Activated naive CD4-positive, alpha-beta T cell (primary cell): Measurements from ENCODE around the gene MRPL50.

Experiments
- DNase-seq, 4 experiments: peaks; one replicate each; lab custom pipeline; 2025; lab: John Stamatoyannopoulos, UW

The MRPL50 gene

DNA sequence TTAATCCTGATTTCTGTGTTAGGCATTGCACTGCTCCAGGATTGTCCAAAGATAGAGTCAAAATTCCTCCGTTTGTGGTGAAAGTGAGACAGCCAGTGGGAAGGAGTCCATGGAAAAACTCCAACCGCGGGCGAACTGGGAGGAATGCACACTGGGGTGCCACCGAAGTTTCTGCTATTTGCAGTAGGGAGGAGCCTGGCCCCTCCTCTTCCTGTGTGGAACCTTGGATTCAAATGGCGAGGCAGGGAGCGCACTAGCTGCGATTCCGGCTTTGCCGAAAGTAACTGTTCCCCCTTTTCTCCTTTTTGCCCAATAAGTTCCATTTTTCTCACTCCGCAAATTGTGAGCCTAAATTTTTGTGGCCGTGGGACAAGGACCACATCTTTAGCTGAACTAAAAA is 22.9 kb downstream of the MRPL50 start:
- no peak for DNase-seq

DNA sequence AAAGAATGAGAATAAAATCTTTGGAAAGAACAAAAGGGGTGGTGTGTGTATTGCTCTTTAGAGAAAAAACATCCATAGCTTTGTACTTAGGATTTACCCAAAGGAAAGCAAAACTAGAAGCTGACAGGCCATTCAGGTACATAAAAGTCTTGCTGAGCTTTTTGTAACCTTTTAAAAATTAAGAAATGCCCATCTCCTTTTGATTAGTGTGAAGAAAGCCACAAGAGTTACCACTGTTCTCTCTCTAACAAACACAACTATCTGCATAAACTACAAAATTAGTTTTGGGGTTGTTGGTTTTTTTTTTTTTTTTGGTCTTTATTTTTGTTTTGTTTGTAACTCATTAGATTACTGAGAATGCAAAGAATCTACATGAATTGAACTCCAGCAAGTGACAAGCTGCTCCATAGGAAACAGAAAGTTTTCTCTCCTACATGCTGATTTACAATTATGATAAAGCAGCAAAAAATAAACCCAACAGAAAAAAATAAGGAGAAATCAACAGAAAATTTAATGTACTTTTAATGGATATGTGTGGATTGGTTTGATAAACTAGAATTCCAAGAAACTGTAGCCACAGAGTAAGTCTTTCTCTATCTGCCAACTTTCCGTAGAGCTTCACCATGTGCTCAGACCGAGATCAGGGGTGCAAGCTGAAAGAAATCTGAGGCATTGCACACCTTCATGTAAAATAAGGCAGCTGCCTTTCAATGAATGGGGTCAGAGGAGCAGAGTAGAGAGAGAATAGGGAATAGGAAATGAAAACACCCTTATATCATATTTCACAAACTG is 25.9 kb downstream of the MRPL50 start:
- no peak for DNase-seq

DNA sequence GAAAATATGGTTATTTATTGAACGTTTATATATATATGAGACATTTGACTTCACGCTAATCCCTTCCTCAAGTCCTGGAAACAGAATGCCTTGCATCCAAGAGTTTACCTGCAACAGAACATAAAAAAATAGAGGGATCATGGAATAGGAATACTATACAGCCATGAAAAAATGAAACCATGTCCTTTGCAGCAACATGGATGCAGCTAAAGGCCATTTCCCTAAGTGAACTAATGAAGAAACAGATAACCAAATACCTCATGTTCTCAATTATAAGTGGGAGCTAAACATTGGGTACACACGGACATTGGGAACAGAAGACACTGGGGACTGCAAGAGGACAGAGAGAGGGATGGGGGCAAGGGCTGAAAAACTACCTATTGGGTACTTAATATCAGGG is 26.6 kb downstream of the MRPL50 start:
- DNase-seq = no peak

DNA sequence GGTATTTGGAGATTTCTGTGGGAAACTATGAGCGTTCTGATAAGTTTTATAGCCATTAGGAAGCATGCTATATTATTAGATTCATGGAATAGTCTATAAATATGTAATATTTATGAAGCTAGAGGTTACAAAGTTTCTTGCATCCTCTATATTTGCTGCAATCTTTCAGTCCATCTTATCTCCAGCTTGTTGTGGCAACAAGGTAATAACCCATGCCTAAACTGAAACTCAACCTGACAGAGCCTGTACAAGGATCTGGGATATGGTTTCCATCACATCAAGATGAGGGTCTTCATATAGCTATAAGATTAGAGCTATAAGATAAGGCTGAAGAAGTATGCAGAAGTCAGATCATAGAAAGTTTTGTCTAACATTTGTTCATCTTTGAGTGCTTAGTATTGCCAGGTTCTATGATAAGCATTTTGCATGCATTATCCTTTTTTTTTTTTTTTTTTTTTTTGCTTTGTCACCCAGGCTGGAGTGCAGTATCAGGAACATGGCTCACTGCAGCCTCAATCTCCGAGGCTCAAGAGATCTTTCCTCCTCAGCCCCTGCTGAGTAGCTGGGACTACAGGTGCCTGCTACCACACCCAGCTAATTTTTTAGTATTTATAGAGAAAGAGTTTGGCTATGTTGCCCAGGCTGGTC is 28.4 kb downstream of the MRPL50 start:
- DNase-seq = no peak

DNA sequence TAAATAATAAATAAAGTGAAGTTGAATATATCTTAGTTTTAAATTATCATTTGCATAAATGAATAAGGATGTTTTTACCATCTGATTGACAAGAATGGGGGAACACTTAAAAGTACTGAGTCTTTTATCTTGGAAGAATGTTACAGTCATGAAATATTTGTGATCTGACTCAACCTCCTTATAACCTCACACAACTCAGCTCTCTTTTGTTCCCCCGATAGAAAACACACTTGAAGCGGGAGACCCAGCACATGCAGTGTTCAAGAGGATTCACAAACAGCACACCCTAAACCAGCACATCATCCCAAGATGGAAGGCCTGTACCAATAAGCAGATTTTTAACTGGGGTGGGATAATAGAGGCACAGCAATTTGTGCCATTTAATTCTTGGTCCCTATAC is 29.1 kb downstream of the MRPL50 start:
- DNase-seq = no peak

DNA sequence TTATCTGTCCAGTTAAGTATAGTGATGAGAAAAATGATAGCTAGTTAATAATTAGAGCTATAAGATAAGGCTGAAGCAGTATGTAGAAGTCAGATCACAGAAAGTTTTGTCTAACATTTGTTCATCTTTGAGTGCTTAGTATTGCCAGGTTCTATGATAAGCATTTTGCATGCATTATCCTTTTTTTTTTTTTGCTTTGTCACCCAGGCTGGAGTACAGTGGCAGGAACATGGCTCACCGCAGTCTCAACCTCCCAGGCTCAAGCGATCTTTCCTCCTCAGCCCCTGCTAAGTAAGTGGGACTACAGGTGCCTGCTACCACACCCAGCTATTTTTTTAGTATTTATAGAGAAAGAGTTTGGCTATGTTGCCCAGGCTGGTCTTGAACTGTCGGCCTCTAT is 31.1 kb downstream of the MRPL50 start:
- DNase-seq = no peak

DNA sequence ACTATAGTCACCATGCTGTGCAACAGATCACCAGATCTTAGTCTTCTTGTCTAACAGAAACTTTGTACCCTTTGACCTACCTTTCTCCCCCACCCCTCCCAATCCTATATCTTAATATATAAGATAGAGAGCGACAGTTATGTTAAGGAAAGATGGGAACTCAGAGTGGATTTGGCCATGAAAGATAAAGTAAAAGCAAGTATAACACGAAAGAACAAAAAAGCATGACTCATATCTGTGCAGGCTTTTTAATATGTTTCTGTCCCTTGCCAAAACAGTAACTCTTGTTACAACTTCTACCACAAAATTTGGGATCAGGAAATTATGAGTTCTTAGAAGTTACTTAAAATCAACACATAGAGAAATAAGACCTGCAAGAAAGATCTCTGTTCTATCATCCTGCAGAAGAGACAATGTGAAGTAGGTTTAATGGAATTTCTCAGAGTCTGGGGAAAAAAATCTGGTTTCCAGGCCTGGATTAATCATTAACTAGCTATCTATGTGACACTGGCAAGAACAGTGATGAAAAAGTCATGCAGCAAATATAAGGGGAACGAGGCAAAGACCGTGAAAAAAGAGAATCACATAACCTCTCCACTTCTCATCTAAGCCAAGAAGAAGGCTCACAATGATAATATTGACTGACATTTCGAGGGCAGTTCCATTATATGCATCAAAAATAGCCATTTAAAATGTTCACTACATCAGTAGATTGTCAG is 32.2 kb downstream of the MRPL50 start:
- DNase-seq = no peak

DNA sequence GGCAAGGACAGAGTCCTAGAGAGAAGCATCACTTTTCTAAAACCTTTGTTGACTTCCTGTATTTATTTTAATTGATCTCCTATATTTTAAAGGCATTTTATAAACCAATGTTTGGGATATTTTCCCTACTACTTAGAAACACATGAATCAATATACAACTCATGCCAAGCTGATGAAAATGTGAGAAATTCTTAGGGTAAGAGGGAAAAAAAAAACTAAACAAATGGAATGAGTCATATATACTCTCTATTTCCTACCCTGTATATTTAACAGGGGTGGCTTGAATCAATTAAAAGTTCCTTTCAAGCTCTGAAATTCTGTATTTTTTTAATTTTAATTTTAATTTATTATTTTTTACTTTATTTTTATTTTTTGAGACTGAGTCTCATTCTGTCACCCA is 33.2 kb downstream of the MRPL50 start:
- DNase-seq = no peak

DNA sequence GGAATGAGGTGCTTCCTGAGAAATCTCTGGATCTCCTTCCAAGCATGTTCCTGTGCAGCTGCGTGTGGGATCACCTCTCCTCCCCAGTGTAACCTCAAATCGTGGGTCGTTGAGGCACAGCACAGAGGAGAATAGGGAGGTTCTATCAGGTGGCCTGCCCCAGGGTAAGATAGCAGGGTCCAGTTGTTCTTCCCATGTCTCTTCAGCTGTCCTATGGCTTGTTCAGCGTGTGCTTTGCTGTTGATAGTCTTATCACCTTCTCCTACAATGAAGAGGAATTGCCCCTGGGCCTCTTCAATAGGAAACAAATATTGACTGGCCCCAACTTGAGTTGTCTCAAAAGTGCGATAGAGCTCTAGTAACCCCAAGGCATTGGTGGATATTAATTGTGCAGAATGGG is 36.0 kb downstream of the MRPL50 start:
- DNase-seq = no peak

DNA sequence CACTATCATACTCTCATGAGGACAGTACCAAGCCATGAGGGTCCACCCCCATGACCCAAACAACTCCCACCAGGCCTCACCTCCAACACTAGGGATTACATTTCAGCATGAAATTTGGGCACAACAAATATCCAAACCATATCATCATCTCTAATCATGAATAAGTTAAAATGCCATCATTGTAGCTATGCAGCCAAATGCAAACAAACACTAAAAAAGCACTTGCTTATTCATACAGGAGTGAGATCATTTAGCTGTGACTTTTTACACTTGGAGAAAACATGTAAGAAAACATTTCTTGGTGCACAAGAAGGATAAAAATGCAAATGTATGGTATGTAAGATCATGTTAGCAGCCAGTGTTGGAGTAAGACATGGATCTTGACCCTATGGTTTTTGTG is 37.8 kb downstream of the MRPL50 start:
- DNase-seq = no peak

DNA sequence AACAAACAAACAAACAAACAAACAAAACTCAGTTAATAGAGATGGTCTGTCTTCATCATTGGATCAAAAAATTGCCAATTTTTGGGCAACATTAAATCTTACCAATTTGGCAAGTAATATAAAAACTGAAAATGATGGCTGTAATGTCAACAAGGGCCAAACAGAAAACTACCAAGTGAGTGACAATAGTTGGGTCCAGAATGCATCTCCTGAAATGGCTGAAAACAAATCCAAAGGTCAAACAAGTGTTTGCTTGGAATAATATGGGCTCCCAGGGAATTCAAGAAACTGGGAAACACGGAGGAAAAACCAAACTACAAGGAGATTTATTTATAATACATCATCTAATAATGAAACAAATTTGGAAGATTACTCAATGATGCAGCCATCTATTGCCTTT is 38.7 kb downstream of the MRPL50 start:
- DNase-seq = no peak

DNA sequence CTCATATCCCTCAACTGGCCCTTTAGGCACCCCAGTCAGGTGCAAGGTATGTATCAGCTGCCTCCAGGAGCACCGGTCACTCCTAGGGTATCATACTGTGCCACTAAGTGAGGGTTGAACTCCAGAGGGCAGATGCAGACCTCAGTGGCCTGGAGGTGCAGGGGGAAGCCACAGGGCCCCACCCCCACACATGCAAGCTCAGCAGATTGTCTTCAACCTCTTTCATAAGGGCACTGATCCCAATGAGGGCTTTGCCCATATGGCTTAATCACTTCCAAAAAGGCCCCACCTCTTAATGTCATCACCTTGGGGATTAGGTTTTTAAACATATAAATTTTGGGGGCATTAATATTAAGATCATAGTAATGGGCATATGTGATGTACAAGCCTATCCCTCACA is 41.8 kb downstream of the MRPL50 start:
- no peak for DNase-seq

DNA sequence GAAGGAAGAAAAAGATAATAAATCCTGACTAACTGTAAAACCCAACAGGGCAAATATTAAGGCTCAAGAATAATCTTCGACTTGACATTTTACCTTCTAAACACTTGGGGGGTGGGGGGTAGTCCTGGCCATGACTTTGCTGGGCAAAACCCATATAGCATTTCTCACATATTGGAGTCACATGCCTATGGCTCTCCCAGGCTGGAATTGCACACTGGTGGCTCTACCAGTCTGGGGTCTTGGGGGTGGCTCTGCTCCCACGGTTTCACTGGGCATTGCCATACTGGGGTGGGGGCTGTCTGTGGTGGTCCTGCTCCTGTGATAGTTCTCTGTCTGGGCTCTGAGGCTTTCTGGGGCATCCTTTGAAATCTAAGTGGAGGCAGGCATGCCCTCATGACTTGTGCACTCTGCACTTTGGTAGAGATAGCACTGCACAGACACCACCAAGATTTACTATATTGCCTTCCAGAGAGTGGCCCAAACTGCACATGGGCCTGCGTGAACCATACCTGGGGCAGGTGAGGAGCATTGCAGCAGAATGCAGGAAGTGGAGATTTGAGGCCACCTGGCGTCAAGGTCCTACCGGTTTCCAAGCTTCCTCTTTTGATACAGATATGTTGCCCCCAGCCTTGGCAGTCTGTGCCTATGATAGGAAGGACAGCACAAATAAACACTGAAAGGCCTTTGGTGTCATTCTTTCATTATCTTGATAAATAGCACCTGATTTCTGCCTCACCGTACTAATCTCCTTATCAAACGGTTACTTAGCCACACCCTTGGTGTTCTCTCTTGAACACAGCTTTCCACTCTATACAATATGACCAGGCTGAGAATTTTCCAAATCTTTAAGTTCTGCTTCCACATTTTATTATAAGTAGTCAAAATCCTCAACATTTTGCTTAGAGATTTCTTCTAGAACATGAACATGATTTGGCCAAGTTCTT is 43.4 kb downstream of the MRPL50 start:
- DNase-seq = no peak

DNA sequence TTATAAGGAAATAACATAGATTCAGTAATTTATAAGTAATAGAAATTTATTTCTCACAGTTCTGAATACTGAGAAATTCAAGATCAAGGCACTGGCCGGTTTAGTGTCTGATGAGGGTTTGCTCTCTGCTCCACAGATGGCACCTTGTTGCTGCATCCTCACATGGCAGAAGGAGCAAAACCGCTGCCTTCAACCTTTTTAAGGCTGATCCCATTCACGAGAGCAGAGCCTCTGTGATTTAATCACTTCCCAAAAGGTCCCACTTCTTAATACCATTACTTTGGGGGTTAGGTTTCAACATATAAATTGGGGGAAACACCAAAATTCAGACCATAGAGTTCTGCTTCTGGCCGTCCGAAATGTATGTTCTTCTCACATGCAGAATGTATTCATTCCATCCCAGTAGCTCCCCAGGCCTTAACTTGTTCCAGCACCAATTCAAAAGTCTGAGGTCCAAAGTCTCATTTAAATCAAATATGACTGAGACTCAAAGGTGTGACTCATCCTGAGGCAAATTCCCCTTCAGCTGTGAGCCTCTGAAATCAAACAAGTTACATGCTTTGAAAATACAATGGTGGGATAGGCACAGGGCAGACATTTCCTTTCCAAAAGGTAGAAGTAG is 44.2 kb downstream of the MRPL50 start:
- DNase-seq = no peak

DNA sequence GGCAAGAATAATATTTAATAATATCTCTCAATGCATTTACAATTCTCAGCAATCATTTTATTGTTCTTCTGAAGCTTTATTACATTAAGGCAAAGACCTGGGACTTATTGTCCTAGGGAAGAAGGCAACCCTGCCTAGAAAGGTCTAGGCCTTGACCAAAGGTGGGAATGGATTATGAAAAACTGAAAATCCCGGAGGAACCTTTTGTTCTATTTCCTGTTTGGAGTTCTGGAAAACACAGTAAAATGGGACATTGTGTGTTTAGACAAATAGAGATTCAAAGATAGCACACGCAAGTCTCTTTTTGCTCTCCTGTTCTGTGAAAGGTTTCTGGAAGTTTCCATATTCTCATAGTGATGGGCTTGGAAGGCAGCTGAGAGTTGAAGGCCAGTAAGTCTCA is 44.7 kb downstream of the MRPL50 start:
- no peak for DNase-seq

DNA sequence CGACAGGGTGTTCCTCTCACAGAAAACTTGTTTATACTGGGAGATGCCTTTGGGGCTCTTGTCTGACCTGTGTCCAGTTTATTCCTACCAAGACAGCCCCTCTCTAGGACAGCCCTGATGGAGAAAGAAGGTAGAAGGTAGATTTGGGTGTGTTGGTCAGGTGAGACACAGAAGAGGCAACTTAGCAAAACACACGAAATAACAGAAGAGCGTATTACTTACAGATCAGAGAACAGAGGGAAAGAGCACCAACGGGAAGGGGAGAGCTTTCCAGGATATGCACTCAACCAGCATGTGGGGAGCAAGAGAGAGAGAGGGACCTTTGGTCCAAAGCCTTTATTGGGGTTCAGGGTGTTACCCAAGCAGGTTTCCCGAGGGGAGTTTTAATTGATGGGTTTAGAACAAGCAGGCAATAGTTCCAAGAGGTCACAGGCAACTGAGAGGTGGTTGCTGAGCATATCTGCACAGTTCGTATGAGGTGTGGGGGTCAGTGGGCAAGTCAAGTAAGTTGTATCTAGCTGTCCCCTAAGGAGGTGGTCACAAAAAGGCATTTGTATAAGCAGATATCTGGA is 45.4 kb downstream of the MRPL50 start:
- DNase-seq = no peak

DNA sequence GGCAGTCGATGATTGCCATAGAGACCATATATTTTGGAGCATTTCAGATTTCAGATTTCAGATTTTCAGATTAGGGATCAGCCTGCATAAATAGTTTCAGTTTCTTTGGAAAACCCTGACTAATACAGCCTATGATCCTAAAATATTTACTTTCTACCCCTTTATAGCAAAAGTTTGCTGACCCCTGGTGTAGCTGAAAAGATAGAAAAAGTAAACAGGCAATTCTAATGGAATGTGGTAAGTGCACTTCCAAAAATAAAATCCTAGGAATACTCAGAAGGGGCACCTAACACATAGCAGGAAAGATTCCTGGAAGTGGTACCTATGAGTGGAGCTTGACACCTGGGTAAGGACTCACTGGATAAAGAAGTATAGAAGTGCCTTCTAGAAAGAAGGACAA is 48.1 kb downstream of the MRPL50 start:
- no peak for DNase-seq

DNA sequence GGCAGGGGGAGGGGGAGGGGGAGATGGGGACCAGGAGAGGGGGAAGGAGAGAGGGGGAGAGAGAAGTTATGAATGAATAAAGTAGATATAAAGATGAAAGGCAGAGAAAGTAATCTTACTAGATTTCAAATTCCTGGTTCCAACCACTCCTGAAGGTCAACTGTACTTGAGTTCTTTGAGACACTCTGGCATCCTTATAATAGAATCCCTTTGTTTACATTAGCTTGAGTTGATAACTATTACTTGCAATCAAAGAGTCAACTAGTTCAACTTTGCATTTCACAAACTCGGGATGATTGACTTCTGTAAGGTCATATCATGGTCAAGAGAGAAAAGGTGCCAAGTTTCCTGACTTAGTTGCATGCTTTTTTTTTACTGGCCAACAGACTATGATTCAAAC is 55.8 kb downstream of the MRPL50 start:
- no peak for DNase-seq

DNA sequence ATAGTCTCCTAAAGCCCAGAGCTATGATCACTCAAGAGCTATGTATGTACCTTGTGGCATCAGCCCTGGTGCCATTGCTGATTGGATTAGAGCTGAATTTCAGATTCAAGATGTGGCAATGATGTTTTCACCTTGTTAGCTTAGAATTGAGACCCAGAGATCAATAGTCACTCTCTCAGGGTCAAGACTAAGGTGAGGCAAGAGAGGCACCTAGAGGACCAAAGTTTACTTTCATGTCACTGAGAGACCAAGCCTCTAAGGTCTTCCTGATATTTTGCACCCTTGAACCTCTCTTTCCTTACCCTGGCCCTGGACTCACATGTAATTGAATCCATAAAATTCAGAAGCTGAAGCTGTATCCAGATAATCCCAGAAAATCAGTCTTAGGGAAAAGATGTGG is 56.5 kb downstream of the MRPL50 start:
- no peak for DNase-seq
